Parathyroid adenoma (tissue), 2 donors: ENCODE data around the gene RASA3.

Experiments
- H2AFZ ChIP-seq: fragments of 300-600 bp; sonication (generic); one replicate; pipeline ENCODE4 v1.7.0; 2017; ENCODE audit warnings: antibody characterized with exemption, mild to moderate bottlenecking
- H3K27ac ChIP-seq: fragments of 300-600 bp; sonication (generic); one replicate; pipeline ENCODE4 v1.7.0; 2017
- H3K27me3 ChIP-seq: fragments of 300-600 bp; sonication (generic); one replicate; pipeline ENCODE4 v1.7.0; 2017; ENCODE audit warnings: low read length; ENCODE audit not compliant: control insufficient read depth, insufficient read depth
- H3K36me3 ChIP-seq: fragments of 300-600 bp; sonication (generic); one replicate; pipeline ENCODE4 v1.7.0; 2017; ENCODE audit warnings: low read length; ENCODE audit not compliant: control insufficient read depth, insufficient read depth
- H3K4me1 ChIP-seq: fragments of 300-600 bp; sonication (generic); one replicate; pipeline ENCODE4 v1.7.0; 2017; ENCODE audit warnings: control low read depth
- H3K4me2 ChIP-seq: fragments of 300-600 bp; sonication (generic); one replicate; pipeline ENCODE4 v1.7.0; 2017; ENCODE audit warnings: low read length
- H3K4me3 ChIP-seq: fragments of 300-600 bp; sonication (generic); one replicate; pipeline ENCODE4 v1.7.0; 2017; ENCODE audit warnings: low read depth, low read length
- H3K79me2 ChIP-seq: fragments of 300-600 bp; sonication (generic); one replicate; pipeline ENCODE4 v1.7.0; 2017; ENCODE audit warnings: control low read depth
- H3K9ac ChIP-seq: fragments of 300-600 bp; sonication (generic); one replicate; pipeline ENCODE4 v1.7.0; 2017; ENCODE audit warnings: mild to moderate bottlenecking
- H3K9me3 ChIP-seq: fragments of 300-600 bp; sonication (generic); one replicate; pipeline ENCODE4 v1.7.0; 2017; ENCODE audit warnings: low read length; ENCODE audit not compliant: control insufficient read depth
- CTCF ChIP-seq: fragments of 300-600 bp; sonication (generic); IDR thresholded peaks from one replicate; pipeline ENCODE4 v1.7.0; 2017; ENCODE audit warnings: antibody characterized with exemption, mild to moderate bottlenecking
- donor health status: primary hyperparathyroidism.

RASA3 gene

GRCh38 chr13:113929628-113930615, 202.5 kb downstream of the RASA3 start:
- H3K27ac ChIP-seq = no peak overlapping the region
- H3K36me3 ChIP-seq = no peaks in the 10 kb centered on the region
- H3K79me2 ChIP-seq = no peaks in the 10 kb centered on the region
- no peak overlapping the region for H2AFZ ChIP-seq
- H3K27me3 ChIP-seq = no peaks in the 10 kb centered on the region
- H3K4me1 ChIP-seq = no peaks in the 10 kb centered on the region
- no peak overlapping the region for H3K4me3 ChIP-seq
- no peak overlapping the region for H3K9ac ChIP-seq
- no peaks in the 10 kb centered on the region for H3K9me3 ChIP-seq
- no peak for TF ChIP-seq CTCF
- H3K4me2 ChIP-seq = no peak overlapping the region

- Histone ChIP-seq H3K4me2 (no peak overlapping the region), H3K9ac (no peak overlapping the region), H3K27me3 (no peaks in the 10 kb centered on the region), H3K9me3 (no peaks in the 10 kb centered on the region), H3K4me3 (no peak overlapping the region), H3K27ac (no peak overlapping the region), H3K36me3 (no peaks in the 10 kb centered on the region), H3K79me2 (no peaks in the 10 kb centered on the region), H3K4me1 (no peaks in the 10 kb centered on the region), H2AFZ (no peak overlapping the region)
- TF ChIP-seq CTCF = no peak
Measured at GRCh38 chr13:113928685-113929627, 203.5 kb downstream of the RASA3 start.
